ENCODE data around the gene NR3C1.

NR3C1 gene

GRCh38 chr5:143302341-143303045 lies 101.0 kb downstream of the NR3C1 start:
- no peak for DNase-seq

GRCh38 chr5:143297756-143298155 lies 105.7 kb downstream of the NR3C1 start:
- no peak for DNase-seq

DNA sequence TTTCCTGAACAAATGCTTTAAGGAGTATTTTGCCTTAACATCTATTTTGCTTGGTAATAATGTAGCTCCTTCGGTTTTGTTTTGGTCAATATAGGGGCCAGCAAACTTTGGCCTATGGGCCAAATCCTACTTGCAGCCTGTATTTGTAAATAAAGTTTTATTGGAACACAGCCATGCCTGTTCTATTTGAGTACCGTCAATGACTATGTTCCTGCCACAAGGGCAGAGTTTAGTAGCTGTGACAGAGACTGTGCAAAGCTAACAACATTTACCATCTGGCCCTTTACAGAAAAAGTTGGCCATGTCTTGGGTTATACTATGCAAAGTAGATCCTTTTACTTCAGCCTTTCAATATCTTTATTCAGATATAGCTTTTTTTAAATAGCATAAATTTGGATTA lies 113.4 kb downstream of the NR3C1 start:
- no peak for DNase-seq

GRCh38 chr5:143284521-143284920 lies 119.0 kb downstream of the NR3C1 start:
- DNase-seq, result no peak

DNA sequence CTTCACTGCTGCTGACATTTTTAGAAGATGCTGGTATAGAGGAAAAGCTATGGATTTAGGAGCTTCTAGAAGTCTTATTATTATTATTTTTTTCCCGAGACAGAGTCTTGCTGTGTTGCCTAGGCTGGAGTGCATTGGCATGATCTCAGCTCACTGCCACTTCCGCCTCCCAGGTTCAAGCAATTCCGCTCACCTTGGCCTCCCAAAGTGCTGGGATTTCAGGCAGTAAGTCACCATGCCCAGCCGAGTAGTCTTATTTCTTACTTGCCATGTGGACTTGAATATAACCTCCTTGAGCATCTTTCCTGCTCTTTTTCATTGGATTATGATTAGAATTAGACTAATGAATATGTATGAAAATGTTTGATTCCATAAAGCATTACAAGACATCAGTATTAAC lies 119.5 kb downstream of the NR3C1 start:
- no peak for DNase-seq

GRCh38 chr5:143281226-143281625 lies 122.3 kb downstream of the NR3C1 start:
- no peak for DNase-seq

GRCh38 chr5:143279698-143280097 lies 123.8 kb downstream of the NR3C1 start:
- no peak for DNase-seq

DNA sequence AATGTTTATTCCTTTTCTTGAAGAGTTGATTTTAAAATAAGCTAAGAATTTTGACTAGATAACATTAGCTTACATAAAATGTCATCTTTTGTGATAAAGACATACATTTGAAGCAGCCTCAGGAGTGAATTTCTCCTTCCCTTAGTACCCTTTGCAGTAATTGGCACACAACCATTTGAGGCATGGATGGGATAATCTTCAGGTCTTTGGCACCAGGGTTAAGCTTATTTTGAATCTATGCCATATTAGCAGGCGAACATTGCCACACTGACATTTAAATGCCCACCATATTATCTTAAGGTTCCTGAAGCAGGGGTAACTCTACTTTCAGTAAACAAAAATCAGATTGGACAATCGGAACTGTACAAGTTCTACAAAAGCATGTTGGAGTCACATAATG lies 126.0 kb downstream of the NR3C1 start:
- no peak for DNase-seq

DNA sequence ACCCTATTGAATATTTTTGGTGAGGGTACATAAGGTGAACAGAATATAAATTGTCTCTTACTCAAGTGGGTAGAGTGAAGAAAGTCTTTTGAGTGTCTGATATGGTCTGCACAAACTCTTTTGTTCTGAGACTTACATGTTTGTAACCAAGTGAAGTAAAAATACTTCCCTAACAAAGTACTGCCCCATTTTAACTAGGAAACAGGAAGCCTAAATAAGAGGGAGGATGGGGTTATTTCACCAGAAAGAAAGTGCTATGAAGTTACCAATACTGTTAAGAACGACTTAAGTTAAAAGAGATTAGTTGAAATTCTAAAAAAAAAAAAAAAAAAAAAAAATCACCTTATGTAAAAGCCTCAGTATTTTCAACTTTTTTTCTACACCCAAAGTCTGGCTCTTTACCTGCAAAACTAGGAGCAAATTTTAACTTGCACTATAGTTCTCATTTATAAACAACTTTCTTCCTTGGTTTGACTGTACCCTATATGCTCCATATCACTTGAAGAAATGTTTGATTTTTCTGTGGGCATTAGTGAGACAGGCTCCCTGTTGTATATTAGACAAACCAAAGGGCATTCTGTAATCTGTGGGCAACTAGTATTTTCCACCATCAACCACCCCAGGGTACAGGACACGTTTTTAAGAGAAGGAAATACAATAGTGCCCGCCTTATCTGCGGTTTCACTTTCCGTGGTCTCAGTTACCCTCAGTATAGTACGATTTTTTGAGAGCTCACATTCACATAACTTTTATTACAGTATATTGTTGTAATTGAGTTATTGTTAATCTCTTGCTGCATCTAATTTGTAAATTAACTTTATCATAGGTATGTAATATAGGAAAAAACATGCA lies 127.7 kb downstream of the NR3C1 start:
- DNase-seq, result no peak

- DNase-seq, result no peak
Measured at GRCh38 chr5:143274952-143275351, 128.5 kb downstream of the NR3C1 start.

DNA sequence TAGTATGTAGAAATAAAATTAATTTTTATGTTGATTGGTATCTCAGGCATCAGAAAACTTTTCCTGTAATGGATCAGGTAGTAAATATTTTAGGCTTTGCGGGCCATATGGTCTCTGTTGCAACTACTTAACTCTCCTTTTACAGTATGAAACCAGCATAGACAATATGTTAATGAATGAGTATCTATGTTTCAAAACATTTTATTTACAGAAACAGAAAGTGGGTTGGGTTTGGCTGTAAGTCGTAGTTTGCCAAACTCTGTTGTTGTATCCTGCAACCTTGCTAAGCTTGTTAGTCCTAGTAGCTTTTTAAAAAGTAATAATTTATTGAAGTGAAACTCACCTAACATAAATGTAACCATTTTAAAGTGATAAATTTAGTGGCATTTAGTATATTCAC lies 132.1 kb downstream of the NR3C1 start:
- DNase-seq, result no peak

DNA sequence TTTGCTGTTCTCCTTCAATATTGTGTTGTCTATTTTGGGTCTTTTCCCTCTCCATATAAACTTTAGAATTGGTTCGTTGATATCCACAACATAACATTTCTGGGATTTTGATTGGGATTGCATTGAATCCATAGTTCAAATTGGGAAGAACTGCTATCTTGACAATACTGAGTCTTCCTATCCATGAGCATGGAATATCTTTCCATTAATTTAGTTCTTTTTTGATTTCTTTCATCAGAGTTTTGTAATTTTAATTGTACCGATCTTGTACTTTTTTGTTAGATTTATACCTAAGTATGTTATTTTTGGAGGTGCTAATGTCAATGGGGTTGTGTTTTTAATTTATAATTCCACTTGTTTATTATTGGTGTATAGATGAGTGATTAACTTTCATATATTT lies 135.1 kb downstream of the NR3C1 start:
- DNase-seq, result no peak

DNA sequence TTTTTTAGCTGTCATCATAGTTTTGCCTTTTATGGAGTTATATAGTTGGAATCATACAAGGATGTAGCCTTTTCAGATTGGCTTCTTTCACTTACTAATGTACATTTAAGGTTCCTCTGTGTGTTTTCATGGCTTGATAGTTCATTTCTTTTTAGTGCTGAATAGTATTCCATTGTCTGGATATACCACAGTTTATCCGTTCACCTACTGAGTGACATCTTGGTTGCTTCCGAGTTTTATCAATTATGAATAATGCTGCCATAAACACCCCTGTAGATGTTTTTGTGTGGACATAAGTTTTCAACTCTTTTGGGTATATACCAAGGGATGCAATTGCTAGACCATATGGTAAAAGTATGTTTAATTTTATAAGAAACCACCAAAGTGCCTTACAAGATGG lies 136.3 kb downstream of the NR3C1 start:
- no peak for DNase-seq

DNA sequence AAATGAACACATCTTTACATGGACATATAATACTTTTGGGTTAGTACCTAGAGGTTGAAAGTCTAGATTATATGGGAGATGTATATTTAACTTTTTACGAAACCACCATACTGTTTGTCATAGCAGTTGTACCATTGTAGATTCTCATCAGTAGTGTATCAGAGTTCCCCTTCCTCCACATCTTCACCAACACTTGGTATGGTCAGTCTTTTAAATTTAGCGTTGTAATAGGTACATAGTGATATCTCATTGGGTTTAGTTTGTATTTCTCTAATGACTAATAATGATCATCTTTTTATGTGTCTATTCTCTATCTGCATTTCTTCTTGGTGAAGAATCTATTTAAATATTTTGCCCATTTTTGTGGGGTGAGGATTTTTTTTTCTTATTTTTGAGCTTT lies 137.5 kb downstream of the NR3C1 start:
- no peak for DNase-seq

DNA sequence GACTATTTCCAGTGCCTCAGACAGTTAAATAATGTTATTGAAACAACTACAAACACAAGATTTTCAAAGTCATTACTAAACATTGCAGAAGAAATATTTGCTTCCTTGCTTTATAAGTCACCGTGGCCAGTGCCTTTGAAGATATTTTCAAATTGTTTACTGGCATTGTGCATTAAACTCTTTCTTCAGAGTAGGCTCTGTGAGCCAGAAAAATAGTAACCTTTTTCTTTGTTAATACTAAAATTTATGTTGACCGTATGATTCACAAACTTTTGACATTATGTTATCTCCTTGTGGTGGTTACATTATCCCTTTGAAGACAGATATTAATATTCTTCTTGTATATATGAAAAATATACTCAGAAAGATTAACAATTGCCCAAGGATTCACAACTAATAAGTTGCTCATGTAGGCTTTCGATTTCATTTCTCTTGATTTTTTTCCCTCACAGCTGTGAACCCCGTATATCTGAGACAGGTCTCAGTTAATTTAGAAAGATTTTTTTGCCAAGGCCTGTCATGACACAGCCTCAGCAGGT lies 140.1 kb downstream of the NR3C1 start:
- DNase-seq, result no peak

DNA sequence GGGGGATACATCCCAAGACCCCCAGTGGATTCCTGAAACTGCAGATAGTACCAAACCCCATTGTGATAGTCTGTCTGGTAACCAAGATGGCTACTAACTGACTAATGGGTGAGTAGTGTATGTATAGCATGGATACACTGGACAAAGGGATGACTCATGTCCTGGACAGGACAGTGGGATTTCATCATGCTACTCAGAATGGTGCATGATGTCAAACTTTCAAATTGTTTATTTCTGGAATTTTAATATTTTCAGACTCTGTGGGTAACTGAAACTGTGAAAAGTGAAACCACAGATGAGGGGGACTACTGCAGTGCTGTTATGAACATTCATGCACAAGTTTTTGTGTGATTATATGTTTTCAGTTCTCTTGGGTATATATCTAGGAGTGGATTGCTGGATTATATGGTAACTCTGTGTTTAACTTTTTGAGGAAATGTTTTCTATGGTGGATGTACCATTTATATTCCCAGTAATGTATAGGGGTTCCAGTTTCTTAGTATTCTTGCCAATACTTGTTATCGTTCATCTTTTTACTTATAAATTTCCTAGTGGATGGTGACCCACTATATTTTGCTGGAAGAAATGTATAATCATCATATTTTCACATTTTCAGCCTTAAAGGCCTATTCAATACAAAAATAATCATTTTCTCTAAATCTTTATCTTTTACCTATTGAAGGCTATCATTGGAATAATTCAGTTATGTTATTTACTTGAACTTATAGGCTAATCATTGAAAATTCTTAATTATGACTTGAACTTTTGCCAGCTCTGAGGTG lies 140.9 kb downstream of the NR3C1 start:
- DNase-seq, result no peak

- peak; percentile 50 for DNase-seq
Measured at GRCh38 chr5:143261748-143262392, 141.6 kb downstream of the NR3C1 start.

- no peak for DNase-seq
Measured at GRCh38 chr5:143259254-143259605, 144.3 kb downstream of the NR3C1 start.

DNA sequence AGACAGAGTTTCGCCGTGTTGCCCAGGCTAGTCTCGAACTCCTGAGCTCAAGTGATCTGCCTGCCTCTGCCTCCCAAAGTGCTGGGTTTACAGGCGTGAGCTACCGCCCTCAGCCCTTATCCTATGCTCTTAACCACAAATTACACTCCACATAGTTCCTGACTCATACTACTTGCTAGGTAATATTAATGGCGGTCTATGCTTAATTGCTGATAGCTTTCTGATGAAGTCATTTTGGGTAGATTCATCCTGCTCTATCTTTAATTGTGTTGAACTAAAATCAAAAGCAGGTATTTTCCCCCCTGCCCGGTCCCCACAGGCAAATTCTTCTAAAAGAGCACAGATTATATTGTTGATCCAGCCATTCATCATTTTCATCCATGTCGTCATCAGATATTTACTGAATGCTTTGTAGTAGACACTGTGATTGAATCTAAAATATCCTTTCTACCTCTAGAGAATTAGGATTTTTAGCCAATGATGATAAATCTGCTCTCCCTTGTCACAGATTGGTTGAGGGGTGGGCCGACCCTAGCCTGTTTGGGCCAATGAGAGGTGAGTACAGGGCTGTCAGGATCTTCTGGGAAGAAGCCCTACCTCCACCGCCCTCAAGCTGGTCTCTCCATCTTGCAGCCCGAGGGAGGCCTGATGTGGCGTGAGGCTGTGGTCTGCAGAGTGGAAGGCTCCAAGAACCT lies 144.8 kb downstream of the NR3C1 start:
- no peak for DNase-seq

DNA sequence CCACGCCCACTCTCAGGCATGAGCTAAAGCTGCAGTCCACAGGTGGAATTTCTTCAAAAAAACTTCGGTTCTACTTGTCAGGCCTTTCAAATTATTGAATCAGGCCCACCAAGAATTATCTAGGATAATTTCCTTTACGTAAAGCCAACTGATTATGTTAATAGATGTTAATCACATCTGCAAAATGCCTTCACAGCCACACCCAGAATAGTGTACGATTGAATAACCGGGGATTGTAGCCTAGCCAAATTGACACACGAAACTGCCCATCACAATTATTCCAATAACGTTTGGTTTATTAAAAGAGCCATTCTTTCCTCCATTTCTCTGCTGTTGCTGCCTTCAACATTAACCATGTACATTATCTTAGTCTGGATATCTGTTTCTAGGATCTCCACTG lies 148.7 kb downstream of the NR3C1 start:
- DNase-seq, result no peak

- no peak for DNase-seq
Measured at GRCh38 chr5:143251946-143252345, 151.5 kb downstream of the NR3C1 start.

- DNase-seq, result no peak
Measured at GRCh38 chr5:143251190-143251589, 152.3 kb downstream of the NR3C1 start.

Data from activated CD4-positive, alpha-beta T cell treated with anti-CD3 and anti-CD28 coated beads for 48 hours (primary cell).